T-helper 1 cell treated with Interleukin-12 subunit alpha and Interleukin-12 subunit beta and Interleukin-4 antibody, amounts not matched to agents 30 ng/mL and 1 ng/mL, for 36 hours (primary cell): ENCODE results near the gene HSD17B12. TPM values are rescaled to one million over a fixed set of nuclear protein-coding genes. Genes with fewer than 3 reads are reported as not detected.
"Not testable (repeated sequence)": the region's sequence is repeated elsewhere in the genome, so short reads cannot be mapped to it uniquely, and the experiment has no call there.

Source experiments
- intact Hi-C: fragments of 100-400 bp; cut with micrococcal nuclease; formaldehyde crosslinking; loops from one replicate; pipeline ENCODE4 v1.15.1; 2024
- total RNA-seq: library from RNA; stranded (reverse); gene quantifications from 2 replicates; pipeline ENCODE4 v1.2.3, GENCODE V29; 2022

HSD17B12 gene
- total RNA-seq = 44.9 and 50.8 TPM in 2 replicates

- intact Hi-C loops = loop anchor here (1.0 to 5.0 kb wide), 9 partner anchors 36 to 414 kb away; partner anchors contain the start of genes ACCS, ALKBH3, API5 and EXT2
Observed at GRCh38 chr11:43680521-43681400, at the start of gene HSD17B12. HSD17B12 (plus strand) TSS chr11:43680738; CDS start chr11:43680828, 90 bp downstream.

- intact Hi-C loops = no loop called here
Observed at GRCh38 chr11:43631732-43632131, 48.8 kb upstream of the HSD17B12 start.

- intact Hi-C loops = no loop called here
Observed at GRCh38 chr11:43632181-43632580, 48.4 kb upstream of the HSD17B12 start.

- intact Hi-C loops = no loop called here
Observed at GRCh38 chr11:43638717-43639116, 41.8 kb upstream of the HSD17B12 start.

GRCh38 chr11:43639224-43639623 is 41.3 kb upstream of the HSD17B12 start:
- intact Hi-C loops = no loop called here

GRCh38 chr11:43639920-43640319 is 40.6 kb upstream of the HSD17B12 start:
- intact Hi-C loops = loop anchor here (5.0 kb wide), 3 partner anchors 63 to 427 kb away; partner anchors contain the start of genes ACCS and API5

GRCh38 chr11:43643898-43644620 is 36.5 kb upstream of the HSD17B12 start:
- intact Hi-C loops = loop anchor here (1.0 to 5.0 kb wide), 8 partner anchors 36 to 423 kb away; partner anchors contain the start of genes ACCS, ALKBH3, API5 and HSD17B12

GRCh38 chr11:43644621-43645299 is 35.8 kb upstream of the HSD17B12 start:
- intact Hi-C loops = loop anchor here (1.0 to 5.0 kb wide), 8 partner anchors 36 to 423 kb away; partner anchors contain the start of genes ACCS, ALKBH3, API5 and HSD17B12

- intact Hi-C loops = no loop called here
Observed at GRCh38 chr11:43646767-43647166, 33.8 kb upstream of the HSD17B12 start.

GRCh38 chr11:43648888-43649287 is 31.6 kb upstream of the HSD17B12 start:
- intact Hi-C loops = no loop called here

- intact Hi-C loops = no loop called here
Observed at GRCh38 chr11:43649501-43649900, 31.0 kb upstream of the HSD17B12 start.

- intact Hi-C loops = no loop called here
Observed at GRCh38 chr11:43649921-43650320, 30.6 kb upstream of the HSD17B12 start.

GRCh38 chr11:43663018-43663417 is 17.5 kb upstream of the HSD17B12 start:
- intact Hi-C loops = not testable (repeated sequence)

- intact Hi-C loops = no loop called here
Observed at GRCh38 chr11:43664295-43664694, 16.2 kb upstream of the HSD17B12 start.

GRCh38 chr11:43671284-43671683 is 9.3 kb upstream of the HSD17B12 start:
- intact Hi-C loops = not testable (repeated sequence)

- intact Hi-C loops = no loop called here
Observed at GRCh38 chr11:43674560-43674959, 6.0 kb upstream of the HSD17B12 start.

- intact Hi-C loops = no loop called here
Observed at GRCh38 chr11:43676933-43677332, 3.6 kb upstream of the HSD17B12 start.

GRCh38 chr11:43681401-43681942 is 934 bp downstream of the HSD17B12 start:
- intact Hi-C loops = loop anchor here (2.0 to 5.0 kb wide), 3 partner anchors 171 to 413 kb away; partner anchors contain the start of gene EXT2

- intact Hi-C loops = loop anchor here (5.0 kb wide), 1 partner anchor 170 kb away; no protein-coding TSS in a partner anchor
Observed at GRCh38 chr11:43682081-43682480, 1.5 kb downstream of the HSD17B12 start.

GRCh38 chr11:43685440-43685839 is 4.9 kb downstream of the HSD17B12 start:
- intact Hi-C loops = no loop called here

GRCh38 chr11:43686207-43686606 is 5.7 kb downstream of the HSD17B12 start:
- intact Hi-C loops = no loop called here
